Measurements from ENCODE around the gene GARIN5B. TPM values are rescaled to one million over a fixed set of nuclear protein-coding genes. Genes with fewer than 3 reads are reported as not detected.

The GARIN5B gene
- total and polyA plus RNA-seq, 2 experiments from 2014 or later: not detected

- TF ChIP-seq, protein P1, sequence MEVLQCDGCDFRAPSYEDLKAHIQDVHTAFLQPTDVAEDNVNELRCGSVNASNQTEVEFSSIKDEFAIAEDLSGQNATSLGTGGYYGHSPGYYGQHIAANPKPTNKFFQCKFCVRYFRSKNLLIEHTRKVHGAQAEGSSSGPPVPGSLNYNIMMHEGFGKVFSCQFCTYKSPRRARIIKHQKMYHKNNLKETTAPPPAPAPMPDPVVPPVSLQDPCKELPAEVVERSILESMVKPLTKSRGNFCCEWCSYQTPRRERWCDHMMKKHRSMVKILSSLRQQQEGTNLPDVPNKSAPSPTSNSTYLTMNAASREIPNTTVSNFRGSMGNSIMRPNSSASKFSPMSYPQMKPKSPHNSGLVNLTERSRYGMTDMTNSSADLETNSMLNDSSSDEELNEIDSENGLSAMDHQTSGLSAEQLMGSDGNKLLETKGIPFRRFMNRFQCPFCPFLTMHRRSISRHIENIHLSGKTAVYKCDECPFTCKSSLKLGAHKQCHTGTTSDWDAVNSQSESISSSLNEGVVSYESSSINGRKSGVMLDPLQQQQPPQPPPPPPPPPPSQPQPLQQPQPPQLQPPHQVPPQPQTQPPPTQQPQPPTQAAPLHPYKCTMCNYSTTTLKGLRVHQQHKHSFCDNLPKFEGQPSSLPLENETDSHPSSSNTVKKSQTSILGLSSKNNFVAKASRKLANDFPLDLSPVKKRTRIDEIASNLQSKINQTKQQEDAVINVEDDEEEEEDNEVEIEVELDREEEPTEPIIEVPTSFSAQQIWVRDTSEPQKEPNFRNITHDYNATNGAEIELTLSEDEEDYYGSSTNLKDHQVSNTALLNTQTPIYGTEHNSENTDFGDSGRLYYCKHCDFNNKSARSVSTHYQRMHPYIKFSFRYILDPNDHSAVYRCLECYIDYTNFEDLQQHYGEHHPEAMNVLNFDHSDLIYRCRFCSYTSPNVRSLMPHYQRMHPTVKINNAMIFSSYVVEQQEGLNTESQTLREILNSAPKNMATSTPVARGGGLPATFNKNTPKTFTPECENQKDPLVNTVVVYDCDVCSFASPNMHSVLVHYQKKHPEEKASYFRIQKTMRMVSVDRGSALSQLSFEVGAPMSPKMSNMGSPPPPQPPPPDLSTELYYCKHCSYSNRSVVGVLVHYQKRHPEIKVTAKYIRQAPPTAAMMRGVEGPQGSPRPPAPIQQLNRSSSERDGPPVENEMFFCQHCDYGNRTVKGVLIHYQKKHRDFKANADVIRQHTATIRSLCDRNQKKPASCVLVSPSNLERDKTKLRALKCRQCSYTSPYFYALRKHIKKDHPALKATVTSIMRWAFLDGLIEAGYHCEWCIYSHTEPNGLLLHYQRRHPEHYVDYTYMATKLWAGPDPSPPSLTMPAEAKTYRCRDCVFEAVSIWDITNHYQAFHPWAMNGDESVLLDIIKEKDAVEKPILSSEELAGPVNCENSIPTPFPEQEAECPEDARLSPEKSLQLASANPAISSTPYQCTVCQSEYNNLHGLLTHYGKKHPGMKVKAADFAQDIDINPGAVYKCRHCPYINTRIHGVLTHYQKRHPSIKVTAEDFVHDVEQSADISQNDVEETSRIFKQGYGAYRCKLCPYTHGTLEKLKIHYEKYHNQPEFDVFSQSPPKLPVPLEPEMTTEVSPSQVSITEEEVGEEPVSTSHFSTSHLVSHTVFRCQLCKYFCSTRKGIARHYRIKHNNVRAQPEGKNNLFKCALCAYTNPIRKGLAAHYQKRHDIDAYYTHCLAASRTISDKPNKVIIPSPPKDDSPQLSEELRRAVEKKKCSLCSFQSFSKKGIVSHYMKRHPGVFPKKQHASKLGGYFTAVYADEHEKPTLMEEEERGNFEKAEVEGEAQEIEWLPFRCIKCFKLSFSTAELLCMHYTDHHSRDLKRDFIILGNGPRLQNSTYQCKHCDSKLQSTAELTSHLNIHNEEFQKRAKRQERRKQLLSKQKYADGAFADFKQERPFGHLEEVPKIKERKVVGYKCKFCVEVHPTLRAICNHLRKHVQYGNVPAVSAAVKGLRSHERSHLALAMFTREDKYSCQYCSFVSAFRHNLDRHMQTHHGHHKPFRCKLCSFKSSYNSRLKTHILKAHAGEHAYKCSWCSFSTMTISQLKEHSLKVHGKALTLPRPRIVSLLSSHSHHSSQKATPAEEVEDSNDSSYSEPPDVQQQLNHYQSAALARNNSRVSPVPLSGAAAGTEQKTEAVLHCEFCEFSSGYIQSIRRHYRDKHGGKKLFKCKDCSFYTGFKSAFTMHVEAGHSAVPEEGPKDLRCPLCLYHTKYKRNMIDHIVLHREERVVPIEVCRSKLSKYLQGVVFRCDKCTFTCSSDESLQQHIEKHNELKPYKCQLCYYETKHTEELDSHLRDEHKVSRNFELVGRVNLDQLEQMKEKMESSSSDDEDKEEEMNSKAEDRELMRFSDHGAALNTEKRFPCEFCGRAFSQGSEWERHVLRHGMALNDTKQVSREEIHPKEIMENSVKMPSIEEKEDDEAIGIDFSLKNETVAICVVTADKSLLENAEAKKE (CRISPR knock-in tag; IDR thresholded peaks at IDR 0.05): no peak
- TF ChIP-seq ZNF331 (CRISPR knock-in tag; IDR thresholded peaks at IDR 0.05; ENCODE audit: low read depth): no peak
- no peak for TF ChIP-seq ZNF114 (CRISPR knock-in tag; IDR thresholded peaks at IDR 0.05)
Measured at GRCh38 chr19:55368106-55368505, 5.0 kb upstream of the GARIN5B start (continued).

DNA sequence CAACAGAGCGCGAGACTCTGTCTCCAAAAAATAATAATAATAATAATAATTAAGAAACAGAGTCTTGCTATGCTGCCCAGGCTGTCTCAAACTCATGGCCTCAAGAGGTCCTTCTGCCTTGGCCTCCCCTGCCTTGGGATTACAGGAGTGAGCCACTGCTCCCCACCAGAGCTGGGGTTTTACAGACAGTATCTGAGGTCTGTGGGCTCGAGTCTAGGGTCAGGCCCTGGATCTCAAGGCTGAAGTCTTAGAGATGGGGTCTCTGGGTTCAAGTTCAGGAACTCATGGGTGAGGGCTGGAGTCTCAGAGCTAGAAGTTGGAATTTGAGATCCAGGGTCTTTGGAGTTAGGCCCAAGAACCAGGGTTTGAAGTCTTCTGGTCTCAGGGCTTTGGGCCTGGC, 3.7 kb upstream of the GARIN5B start:
- Mint-ChIP-seq H3K4me3 (no peak overlapping the region), H3K36me3 (ENCODE audit: low read depth) (no peaks in the 10 kb centered on the region; the same call in 2 of the 3 replicates), H3K9me3 (no peaks in the 10 kb centered on the region; the same call in 1 of the 3 replicates), H3K27me3 (ENCODE audit: insufficient read depth, low read depth, poor library complexity) (peaks cover 47% of the 10 kb centered on the region), H3K27ac (no peak overlapping the region), H3K4me1 (peaks cover 21% of the 10 kb centered on the region)
- peaks cover 48% of the 10 kb centered on the region for H3K27me3 ChIP-seq (ENCODE audit: insufficient read depth)
- H3K4me3 ChIP-seq: no peak overlapping the region
- no peaks in the 10 kb centered on the region for H3K79me2 ChIP-seq (replicated peaks; ENCODE audit: insufficient read depth)
- no peak for TF ChIP-seq EZH2phosphoT487 (IDR thresholded peaks at IDR 0.05; ENCODE audit: unreplicated experiment)
- peaks cover 4% of the 10 kb centered on the region; the same call in 1 of the 2 replicates for H3F3A ChIP-seq (replicated peaks; ENCODE audit: low read depth)
- H2AFZ ChIP-seq: no peak overlapping the region
- no peak overlapping the region for H3K27ac ChIP-seq (ENCODE audit: low read depth)
- H4K20me1 ChIP-seq (replicated peaks; ENCODE audit: insufficient read depth): no peaks in the 10 kb centered on the region
- DNase-seq (ENCODE audit: low spot score): no peak
- H3K4me2 ChIP-seq: no peak overlapping the region
- H3K4me1 ChIP-seq (ENCODE audit: insufficient read depth): peaks cover 2% of the 10 kb centered on the region; the same call in 1 of the 2 replicates
- H3K36me3 ChIP-seq (ENCODE audit: insufficient read depth): no peaks in the 10 kb centered on the region
- ATAC-seq: no peak
- H3K9me2 ChIP-seq (ENCODE audit: insufficient read depth): no peaks in the 10 kb centered on the region

DNA sequence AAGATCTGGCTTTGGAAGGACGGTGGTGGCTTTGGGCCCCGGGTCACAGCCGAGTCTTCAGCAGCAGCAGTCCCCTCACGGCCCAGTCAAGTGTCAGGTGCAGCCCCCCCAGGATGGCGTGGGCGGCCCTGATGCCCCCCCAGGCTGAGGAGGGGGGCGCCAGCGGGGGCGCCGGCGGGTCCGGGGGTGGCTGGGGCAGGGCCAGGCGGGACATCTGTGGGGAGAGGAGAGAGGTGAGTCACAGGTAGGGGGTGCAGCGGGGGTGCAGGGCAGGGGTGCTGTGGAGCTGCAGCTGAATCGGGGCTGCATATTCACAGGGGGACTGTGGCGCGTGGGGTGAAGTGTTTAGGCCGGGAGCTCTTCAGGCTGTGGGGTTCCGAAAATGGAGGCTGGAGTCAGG, 2.9 kb upstream of the GARIN5B start:
- Histone ChIP-seq H3K27me3 (ENCODE audit: insufficient read depth) (peaks cover 39% of the 10 kb centered on the region), H4K20me1 (replicated peaks; ENCODE audit: insufficient read depth) (no peaks in the 10 kb centered on the region), H3K4me3 (no peak overlapping the region), H3F3A (replicated peaks; ENCODE audit: low read depth) (peaks cover 4% of the 10 kb centered on the region; the same call in 1 of the 2 replicates), H2AFZ (no peak overlapping the region), H3K79me2 (replicated peaks; ENCODE audit: insufficient read depth) (no peaks in the 10 kb centered on the region), H3K4me2 (no peak overlapping the region), H3K4me1 (ENCODE audit: insufficient read depth) (no peaks in the 10 kb centered on the region; the same call in 1 of the 2 replicates), H3K27ac (ENCODE audit: low read depth) (no peak overlapping the region), H3K36me3 (ENCODE audit: insufficient read depth) (no peaks in the 10 kb centered on the region), H3K9me2 (ENCODE audit: insufficient read depth) (no peaks in the 10 kb centered on the region)
- H3K27me3 Mint-ChIP-seq (ENCODE audit: insufficient read depth, low read depth, poor library complexity): peaks cover 39% of the 10 kb centered on the region
- peaks cover 19% of the 10 kb centered on the region for H3K4me1 Mint-ChIP-seq
- no peak overlapping the region for H3K27ac Mint-ChIP-seq
- DNase-seq (ENCODE audit: low spot score): no peak
- H3K4me3 Mint-ChIP-seq: peak overlapping the region; percentile 10; the same call in 1 of the 3 replicates
- no peaks in the 10 kb centered on the region; the same call in 1 of the 3 replicates for H3K9me3 Mint-ChIP-seq
- H3K36me3 Mint-ChIP-seq (ENCODE audit: low read depth): no peaks in the 10 kb centered on the region; the same call in 2 of the 3 replicates
- no peak for ATAC-seq
- TF ChIP-seq EZH2 (IDR thresholded peaks at IDR 0.05; ENCODE audit: low read depth, unreplicated experiment) (no peak), ZNF331 (CRISPR knock-in tag; IDR thresholded peaks at IDR 0.05; ENCODE audit: low read depth) (no peak), POLR2AphosphoS5 (IDR thresholded peaks at IDR 0.05; ENCODE audit: low read depth) (no peak), ETS1 (IDR thresholded peaks at IDR 0.05) (no peak), STAT1 (IDR thresholded peaks at IDR 0.05; ENCODE audit: unreplicated experiment) (no peak), NANOG (IDR thresholded peaks at IDR 0.05; ENCODE audit: borderline replicate concordance) (no peak), JUNB (IDR thresholded peaks at IDR 0.05; ENCODE audit: unreplicated experiment) (no peak), EZH2phosphoT487 (IDR thresholded peaks at IDR 0.05; ENCODE audit: unreplicated experiment) (no peak)
- TF ChIP-seq, protein P2, sequence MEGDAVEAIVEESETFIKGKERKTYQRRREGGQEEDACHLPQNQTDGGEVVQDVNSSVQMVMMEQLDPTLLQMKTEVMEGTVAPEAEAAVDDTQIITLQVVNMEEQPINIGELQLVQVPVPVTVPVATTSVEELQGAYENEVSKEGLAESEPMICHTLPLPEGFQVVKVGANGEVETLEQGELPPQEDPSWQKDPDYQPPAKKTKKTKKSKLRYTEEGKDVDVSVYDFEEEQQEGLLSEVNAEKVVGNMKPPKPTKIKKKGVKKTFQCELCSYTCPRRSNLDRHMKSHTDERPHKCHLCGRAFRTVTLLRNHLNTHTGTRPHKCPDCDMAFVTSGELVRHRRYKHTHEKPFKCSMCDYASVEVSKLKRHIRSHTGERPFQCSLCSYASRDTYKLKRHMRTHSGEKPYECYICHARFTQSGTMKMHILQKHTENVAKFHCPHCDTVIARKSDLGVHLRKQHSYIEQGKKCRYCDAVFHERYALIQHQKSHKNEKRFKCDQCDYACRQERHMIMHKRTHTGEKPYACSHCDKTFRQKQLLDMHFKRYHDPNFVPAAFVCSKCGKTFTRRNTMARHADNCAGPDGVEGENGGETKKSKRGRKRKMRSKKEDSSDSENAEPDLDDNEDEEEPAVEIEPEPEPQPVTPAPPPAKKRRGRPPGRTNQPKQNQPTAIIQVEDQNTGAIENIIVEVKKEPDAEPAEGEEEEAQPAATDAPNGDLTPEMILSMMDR (conservative IDR thresholded peaks at IDR 0.05; ENCODE audit: low read depth in 2 of 2): no peak
